HTR-8/SVneo (cell line): Measurements from ENCODE around the gene GSK3A.

Experiments used
- DNase-seq: peaks from one replicate; pipeline ENCODE4 v3.0.0; 2011; ENCODE audit warnings: low spot score, mixed read lengths; ENCODE audit not compliant: insufficient read length
- FAIRE-seq: peaks from 2 replicates; lab custom pipeline; 2011; peaks lifted over from hg19 to GRCh38; lab: Jason Lieb, UNC

The GSK3A gene

GRCh38 chr19:42233678-42234292 is 8.6 kb downstream of the GSK3A start:
- no peak for DNase-seq
- FAIRE-seq = no peak

- no peak for DNase-seq
- FAIRE-seq = no peak
Observed at GRCh38 chr19:42233106-42233505, 9.3 kb downstream of the GSK3A start.

- FAIRE-seq (no peak), DNase-seq (no peak)
Observed at GRCh38 chr19:42232435-42232834, 10.0 kb downstream of the GSK3A start.

GRCh38 chr19:42230571-42230970 is 11.8 kb downstream of the GSK3A start:
- FAIRE-seq (no peak), DNase-seq (no peak)

GRCh38 chr19:42229855-42230351 is 12.5 kb downstream of the GSK3A start:
- no peak for DNase-seq
- no peak for FAIRE-seq

- FAIRE-seq (no peak), DNase-seq (no peak)
Observed at GRCh38 chr19:42229301-42229854, 13.0 kb downstream of the GSK3A start.

GRCh38 chr19:42228641-42229040 is 13.8 kb downstream of the GSK3A start:
- FAIRE-seq = no peak
- DNase-seq = no peak

GRCh38 chr19:42226886-42227285 is 15.5 kb downstream of the GSK3A start:
- FAIRE-seq (no peak), DNase-seq (no peak)

GRCh38 chr19:42225718-42226292 is 16.6 kb downstream of the GSK3A start:
- FAIRE-seq (no peak), DNase-seq (no peak)

- FAIRE-seq (no peak), DNase-seq (no peak)
Observed at GRCh38 chr19:42224940-42225717, 17.3 kb downstream of the GSK3A start.

GRCh38 chr19:42220751-42221097 is 21.7 kb downstream of the GSK3A start:
- DNase-seq (no peak), FAIRE-seq (no peak)

- FAIRE-seq (peak; percentile 97), DNase-seq (peak; percentile 99)
Observed at GRCh38 chr19:42219812-42220750, 22.3 kb downstream of the GSK3A start, which contains the start of gene ZNF526. ZNF526 (plus strand) TSS chr19:42220312; CDS start chr19:42224404, 4,092 bp downstream.

GRCh38 chr19:42217520-42218437 is 24.6 kb downstream of the GSK3A start, which contains the start of gene DEDD2:
DEDD2 (minus strand) TSS chr19:42217677; CDS start chr19:42217007, 670 bp downstream.
- FAIRE-seq (peak; percentile 90), DNase-seq (peak; percentile 97)

GRCh38 chr19:42216653-42217519 is 25.5 kb downstream of the GSK3A start:
- FAIRE-seq (no peak), DNase-seq (peak; percentile 32)

- DNase-seq (no peak), FAIRE-seq (no peak)
Observed at GRCh38 chr19:42214810-42215485, 27.5 kb downstream of the GSK3A start.

GRCh38 chr19:42212886-42213285 is 29.5 kb downstream of the GSK3A start:
- no peak for FAIRE-seq
- no peak for DNase-seq

- DNase-seq (no peak), FAIRE-seq (no peak)
Observed at GRCh38 chr19:42208612-42209011, 33.8 kb downstream of the GSK3A start.
